K562 (cell line): Measurements from ENCODE around the gene ZSWIM1. TPM values are rescaled to one million over a fixed set of nuclear protein-coding genes. Genes with fewer than 3 reads are reported as not detected.

Experiments
- CBX1 ChIP-seq: sonication (generic); IDR thresholded peaks from 2 replicates; pipeline ENCODE4 v1.6.1; 2016; ENCODE audit warnings: antibody characterized with exemption, low read depth, mild to moderate bottlenecking
- CBX3 ChIP-seq, 2 experiments: IDR thresholded peaks; 1 replicate in 1 of 2; 2 replicates in 1 of 2; pipeline ENCODE4 v1.6.1; 2012; ENCODE audit warnings: inconsistent platforms in 2 of 2, low read length in 2 of 2, borderline replicate concordance in 1 of 2, control low read depth in 1 of 2
- CC2D1A ChIP-seq: fragments of 450-650 bp; IDR thresholded peaks from 2 replicates; pipeline ENCODE4 v1.6.1; 2017; ENCODE audit warnings: mild to moderate bottlenecking
- DDX20 ChIP-seq: fragments of 450-650 bp; IDR thresholded peaks from 2 replicates; pipeline ENCODE4 v1.6.1; 2016; ENCODE audit warnings: missing genetic modification characterization, low read depth, mild to moderate bottlenecking, missing compliant biosample characterization, moderate library complexity
- ERF ChIP-seq: fragments of 450-650 bp; formaldehyde crosslinking; IDR thresholded peaks from 2 replicates; pipeline ENCODE4 v1.4.0; 2020; ENCODE audit warnings: mild to moderate bottlenecking, mixed read lengths
- ESRRB ChIP-seq: fragments of 250-450 bp; sonication (Bioruptor Pico); IDR thresholded peaks from 2 replicates; pipeline ENCODE4 v1.5.0; 2020; ENCODE audit warnings: mild to moderate bottlenecking, moderate library complexity, borderline replicate concordance
- FOS ChIP-seq: IDR thresholded peaks from 3 replicates; pipeline ENCODE4 v1.6.1; 2011; ENCODE audit not compliant: insufficient read length; ENCODE audit errors: extremely low read depth
- MCM5 ChIP-seq: fragments of 450-650 bp; IDR thresholded peaks from 2 replicates; pipeline ENCODE4 v1.6.1; 2016; ENCODE audit warnings: low read depth
- MYC ChIP-seq, 2 experiments: fragments of 250-450 bp in 1 of 2; sonication (Bioruptor Pico) in 1 of 2; IDR thresholded peaks; 2 replicates each; pipeline versions ENCODE4 v1.5.1 to v1.6.1; 2012 to 2021; ENCODE audit warnings: low read depth in 2 of 2, borderline replicate concordance in 1 of 2, improper control_type of control experiment in 1 of 2, low read length in 1 of 2, mild to moderate bottlenecking in 1 of 2, moderate library complexity in 1 of 2
- MYNN ChIP-seq, 2 experiments: sonication (generic); formaldehyde crosslinking in 1 of 2; IDR thresholded peaks; 2 replicates each; pipeline versions ENCODE4 v1.5.0 to v1.6.1; 2016 to 2020; ENCODE audit warnings: antibody characterized with exemption in 1 of 2, missing genetic modification reagents in 1 of 2
- NCOA1 ChIP-seq: fragments of 450-650 bp; IDR thresholded peaks from 2 replicates; pipeline ENCODE4 v1.6.1; 2016; ENCODE audit warnings: low read depth
- NELFE ChIP-seq: IDR thresholded peaks from 2 replicates; pipeline ENCODE4 v1.6.1; 2011; ENCODE audit warnings: mild to moderate bottlenecking; ENCODE audit not compliant: insufficient read depth, insufficient read length
- PHF8 ChIP-seq: fragments of 200-600 bp; sonication (generic); IDR thresholded peaks from 2 replicates; pipeline ENCODE4 v1.6.1; 2012; ENCODE audit warnings: mixed run types, mild to moderate bottlenecking, inconsistent platforms, low read length, moderate library complexity, borderline replicate concordance
- RB1 ChIP-seq: fragments of 450-650 bp; IDR thresholded peaks from 2 replicates; pipeline ENCODE4 v1.6.1; 2017; ENCODE audit warnings: low read depth, mild to moderate bottlenecking
- RBM14 ChIP-seq: fragments of 200-400 bp; formaldehyde crosslinking; IDR thresholded peaks from 2 replicates; pipeline ENCODE4 v1.6.1; 2018; ENCODE audit warnings: low read depth, mild to moderate bottlenecking, low read length, moderate library complexity, borderline replicate concordance; ENCODE audit not compliant: insufficient read depth
- SIN3B ChIP-seq: fragments of 450-650 bp; IDR thresholded peaks from 2 replicates; pipeline ENCODE4 v1.6.1; 2017; ENCODE audit warnings: low read depth, mild to moderate bottlenecking, moderate library complexity
- ZBTB8A ChIP-seq: fragments of 450-650 bp; IDR thresholded peaks from 2 replicates; pipeline ENCODE4 v1.6.1; 2018; ENCODE audit warnings: mild to moderate bottlenecking, moderate library complexity; ENCODE audit not compliant: partially characterized antibody
- ZC3H8 ChIP-seq: fragments of 450-650 bp; IDR thresholded peaks from 2 replicates; pipeline ENCODE4 v1.6.1; 2017
- ZNF174 ChIP-seq: fragments of 250-450 bp; sonication (Bioruptor Pico); IDR thresholded peaks from 2 replicates; pipeline ENCODE4 v1.4.0; 2020; ENCODE audit warnings: mild to moderate bottlenecking
- ZNF398 ChIP-seq: fragments of 250-450 bp; sonication (Bioruptor Pico); IDR thresholded peaks from 2 replicates; pipeline ENCODE4 v1.8.0; 2021; ENCODE audit warnings: moderate library complexity, mild to moderate bottlenecking, inconsistent platforms
- ZNF655 ChIP-seq: fragments of 250-450 bp; sonication (Bioruptor Pico); IDR thresholded peaks from 2 replicates; pipeline ENCODE4 v1.5.0; 2021
- polyA plus RNA-seq, 8 experiments: library from polyadenylated mRNA; depleted of rRNA in 4 of 8; stranded (reverse) in 5 of 8; unstranded in 3 of 8; fragments of >200 nt; fragmentation: Nextera tagmentation in 2 of 8; fragmentation: Illumina TruSeq in 1 of 8; extraction: Ambion mirVana in 2 of 8; extraction: Trizol in 1 of 8; gene quantifications; 2 replicates each; pipeline versions ENCODE4 v1.2.1 to v1.2.3, GENCODE V29; 2011 to 2014; ENCODE audit warnings: inconsistent platforms in 1 of 8, missing spikeins in 1 of 8
- total RNA-seq, 7 experiments: library from RNA; depleted of rRNA in 6 of 7; stranded (reverse); fragments of >200 nt in 6 of 7; fragmentation: Illumina TruSeq in 2 of 7; extraction: Trizol in 2 of 7; gene quantifications; 2 replicates each; pipeline versions ENCODE4 v1.2.1 to v1.2.3, GENCODE V29; 2011 to 2021; ENCODE audit warnings: low replicate concordance in 1 of 7
- TF ChIP-seq, protein P1 (sequence below): sonication (generic); formaldehyde crosslinking; IDR thresholded peaks from 2 replicates; pipeline ENCODE4 v1.8.0; 2022; ENCODE audit warnings: mild to moderate bottlenecking, low read depth, missing genetic modification reagents

ZSWIM1 gene
- total and polyA plus RNA-seq, 9 of the 15 experiments (the other 6 are each of a cell fraction or from before 2014, with no cell fraction given), result 2.5 to 15.6 (median 9.5) TPM

- TF ChIP-seq ZNF398 (CRISPR knock-in tag) (no peak), ZC3H8 (no peak), CBX1 (no peak), FOS (no peak), SIN3B (no peak), RB1 (no peak), CBX3 (IDR thresholded peaks at IDR 0.05; ENCODE audit: borderline replicate concordance in 1 of 2, low read length in 2 of 2) (no peak), ZNF174 (CRISPR knock-in tag) (no peak), PHF8 (peak; percentile 58; the same call in 1 of the 2 replicates), CC2D1A (0 out of 2 replicates have a peak, but pooled peaks have one; percentile 38), DDX20 (tag) (no peak), ZBTB8A (no peak), MYNN (IDR thresholded peaks at IDR 0.05) (no peak), MYNN (CRISPR knock-in tag; IDR thresholded peaks at IDR 0.05) (no peak), MYC (IDR thresholded peaks at IDR 0.05; ENCODE audit: low read depth, low read length) (peak; percentile 55), MYC (CRISPR knock-in tag; IDR thresholded peaks at IDR 0.05; ENCODE audit: borderline replicate concordance, low read depth) (no peak), MCM5 (no peak), ZNF655 (CRISPR knock-in tag) (no peak), ESRRB (CRISPR knock-in tag) (no peak), RBM14 (no peak), NELFE (no peak), NCOA1 (no peak), ERF (CRISPR knock-in tag) (no peak)
- TF ChIP-seq, protein P1, sequence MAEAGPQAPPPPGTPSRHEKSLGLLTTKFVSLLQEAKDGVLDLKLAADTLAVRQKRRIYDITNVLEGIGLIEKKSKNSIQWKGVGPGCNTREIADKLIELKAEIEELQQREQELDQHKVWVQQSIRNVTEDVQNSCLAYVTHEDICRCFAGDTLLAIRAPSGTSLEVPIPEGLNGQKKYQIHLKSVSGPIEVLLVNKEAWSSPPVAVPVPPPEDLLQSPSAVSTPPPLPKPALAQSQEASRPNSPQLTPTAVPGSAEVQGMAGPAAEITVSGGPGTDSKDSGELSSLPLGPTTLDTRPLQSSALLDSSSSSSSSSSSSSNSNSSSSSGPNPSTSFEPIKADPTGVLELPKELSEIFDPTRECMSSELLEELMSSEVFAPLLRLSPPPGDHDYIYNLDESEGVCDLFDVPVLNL (CRISPR knock-in tag), result no peak
These were observed 29.9 kb downstream of the ZSWIM1 start (continued) for GRCh38 chr20:45910670-45911485.
